Type B pancreatic cell (in vitro differentiated cells): ENCODE data around the gene ADORA1. TPM values are rescaled to one million over a fixed set of nuclear protein-coding genes. Genes with fewer than 3 reads are reported as not detected.

Experiments used
- DNase-seq: peaks from one replicate; pipeline ENCODE4 v3.0.0; 2021; ENCODE audit warnings: mixed read lengths; ENCODE audit not compliant: unreplicated experiment; ENCODE audit errors: extremely low spot score
- H3K27ac Mint-ChIP-seq: 2 replicates; pipeline ENCODE4 v1.8.0; 2021; ENCODE audit warnings: mild to moderate bottlenecking, mixed read lengths
- H3K27me3 Mint-ChIP-seq: 2 replicates; pipeline ENCODE4 v1.8.0; 2021; ENCODE audit warnings: mixed read lengths
- H3K36me3 Mint-ChIP-seq: 2 replicates; pipeline ENCODE4 v1.8.0; 2021; ENCODE audit warnings: mixed read lengths
- H3K4me1 Mint-ChIP-seq: one replicate; pipeline ENCODE4 v1.8.0; 2021; ENCODE audit warnings: mixed read lengths; ENCODE audit not compliant: unreplicated experiment
- H3K4me3 Mint-ChIP-seq: 2 replicates; pipeline ENCODE4 v1.8.0; 2021; ENCODE audit warnings: mild to moderate bottlenecking, mixed read lengths
- H3K9me3 Mint-ChIP-seq: 2 replicates; pipeline ENCODE4 v1.8.0; 2021; ENCODE audit warnings: mixed read lengths
- CTCF ChIP-seq: fragments of 200-600 bp; sonication (generic); conservative IDR thresholded peaks from 2 replicates; pipeline ENCODE4 v1.5.0; 2021; ENCODE audit warnings: antibody characterized with exemption, mild to moderate bottlenecking
- total RNA-seq: library from RNA; stranded (reverse); gene quantifications from 2 replicates; pipeline ENCODE4 v1.2.1, GENCODE V29; 2021; ENCODE audit warnings: low replicate concordance

The ADORA1 gene
- total RNA-seq, 1 donor from 2014 or later, result 2.7 TPM

DNA sequence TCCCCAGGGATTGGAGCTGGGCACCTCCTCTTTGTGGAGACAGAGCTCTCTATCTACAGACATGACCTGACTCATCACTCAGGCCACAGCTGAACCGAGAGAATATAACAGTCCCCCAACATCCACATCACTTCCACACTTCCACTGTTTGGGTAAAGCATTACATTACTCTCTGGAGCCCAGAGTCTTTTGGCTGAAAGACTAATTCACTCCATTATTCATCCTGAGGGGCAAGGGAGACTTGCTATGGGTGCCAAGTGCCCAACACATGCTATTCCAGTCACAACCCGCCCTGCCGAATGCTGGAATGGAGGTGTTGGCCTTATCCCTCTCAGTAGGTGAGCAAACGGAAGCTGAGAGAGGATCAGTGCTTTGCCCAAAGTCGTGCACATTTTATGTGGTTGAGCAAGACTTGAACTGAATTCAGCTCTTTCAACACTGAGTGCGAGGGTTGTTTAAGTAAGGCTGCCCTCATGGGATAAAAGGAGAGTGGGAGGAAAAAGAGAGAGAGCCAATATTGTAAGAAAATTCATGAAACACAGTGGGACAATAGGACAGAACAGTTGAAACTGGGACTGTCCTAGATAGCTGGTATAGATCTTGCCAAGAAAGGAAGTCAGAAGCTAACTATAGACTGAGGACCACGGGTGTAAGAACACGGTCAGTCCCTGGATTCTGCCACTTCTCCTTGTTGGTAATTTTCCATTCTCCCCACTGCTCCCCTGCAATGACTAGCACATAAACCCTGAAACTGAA is 72.5 kb downstream of the ADORA1 start:
- no peaks in the 10 kb centered on the region for H3K36me3 Mint-ChIP-seq
- no peak overlapping the region for H3K27ac Mint-ChIP-seq
- no peak for DNase-seq
- no peak overlapping the region for H3K4me3 Mint-ChIP-seq
- TF ChIP-seq CTCF, result no peak
- H3K9me3 Mint-ChIP-seq, result peaks cover 4% of the 10 kb centered on the region
- peaks cover 26% of the 10 kb centered on the region for H3K27me3 Mint-ChIP-seq
- peaks cover 3% of the 10 kb centered on the region for H3K4me1 Mint-ChIP-seq

DNA sequence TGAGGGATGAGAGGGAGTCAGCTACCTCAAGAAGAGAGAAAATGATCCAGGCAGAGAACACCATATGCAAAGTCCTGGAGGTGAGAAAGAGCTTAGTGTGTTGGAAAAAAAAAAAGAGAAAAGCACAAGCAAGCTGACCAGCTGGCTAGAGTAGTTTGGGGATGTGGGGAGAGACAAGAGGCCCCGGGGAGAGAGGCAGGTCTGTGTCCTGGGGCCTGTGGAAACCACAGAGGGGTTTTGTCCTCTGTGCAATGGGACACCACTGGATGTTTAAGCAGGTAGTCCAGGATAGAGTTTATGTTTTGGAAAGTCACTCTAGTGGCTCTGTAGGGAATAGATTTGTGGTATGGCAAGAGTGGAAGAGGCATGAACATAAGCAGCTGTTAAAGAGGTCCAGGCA is 73.4 kb downstream of the ADORA1 start:
- TF ChIP-seq CTCF, result no peak
- Mint-ChIP-seq H3K4me3 (no peak overlapping the region), H3K27ac (no peak overlapping the region), H3K4me1 (peaks cover 3% of the 10 kb centered on the region), H3K36me3 (no peaks in the 10 kb centered on the region), H3K9me3 (peaks cover 4% of the 10 kb centered on the region), H3K27me3 (peaks cover 26% of the 10 kb centered on the region)
- DNase-seq, result no peak

- Mint-ChIP-seq H3K36me3 (no peaks in the 10 kb centered on the region), H3K4me1 (peaks cover 3% of the 10 kb centered on the region), H3K27me3 (peaks cover 26% of the 10 kb centered on the region), H3K27ac (no peak overlapping the region), H3K4me3 (no peak overlapping the region), H3K9me3 (peaks cover 4% of the 10 kb centered on the region)
- DNase-seq, result no peak
- TF ChIP-seq CTCF, result no peak
These were observed 74.1 kb downstream of the ADORA1 start for GRCh38 chr1:203201516-203202205.

GRCh38 chr1:203202431-203203245 is 75.1 kb downstream of the ADORA1 start:
- H3K9me3 Mint-ChIP-seq, result peaks cover 4% of the 10 kb centered on the region
- H3K27ac Mint-ChIP-seq, result no peak overlapping the region
- H3K27me3 Mint-ChIP-seq, result peaks cover 22% of the 10 kb centered on the region
- H3K4me3 Mint-ChIP-seq, result no peak overlapping the region
- DNase-seq, result no peak
- H3K4me1 Mint-ChIP-seq, result peaks cover 3% of the 10 kb centered on the region
- TF ChIP-seq CTCF, result no peak
- H3K36me3 Mint-ChIP-seq, result no peaks in the 10 kb centered on the region

- H3K4me1 Mint-ChIP-seq, result peaks cover 3% of the 10 kb centered on the region
- no peak overlapping the region for H3K4me3 Mint-ChIP-seq
- no peak for TF ChIP-seq CTCF
- H3K27me3 Mint-ChIP-seq, result peaks cover 22% of the 10 kb centered on the region
- H3K27ac Mint-ChIP-seq, result no peak overlapping the region
- DNase-seq, result no peak
- H3K9me3 Mint-ChIP-seq, result peaks cover 4% of the 10 kb centered on the region
- H3K36me3 Mint-ChIP-seq, result no peaks in the 10 kb centered on the region
These were observed 77.2 kb downstream of the ADORA1 start for GRCh38 chr1:203204756-203205155.
